Coronary artery (tissue), 2 donors: ENCODE measurements around the gene CTNNBIP1.
"Not testable (repeated sequence)": the region's sequence is repeated elsewhere in the genome, so short reads cannot be mapped to it uniquely, and the experiment has no call there.

ENCODE experiments used
- DNase-seq: peaks from one replicate; pipeline ENCODE4 v3.0.0-alpha.2; 2017; ENCODE audit warnings: low spot score
- H3K27ac ChIP-seq, 2 donors: fragments of 200-600 bp; sonication (generic); one replicate each; pipeline ENCODE4 v1.5.1; 2016 to 2019
- H3K4me3 ChIP-seq: fragments of 200-600 bp; sonication (generic); 2 replicates; pipeline ENCODE4 v1.5.1; 2016; ENCODE audit warnings: mild to moderate bottlenecking, moderate library complexity
- CTCF ChIP-seq: fragments of 200-600 bp; sonication (generic); IDR thresholded peaks from one replicate; pipeline ENCODE4 v1.5.1; 2019; ENCODE audit warnings: antibody characterized with exemption

Gene CTNNBIP1

DNA sequence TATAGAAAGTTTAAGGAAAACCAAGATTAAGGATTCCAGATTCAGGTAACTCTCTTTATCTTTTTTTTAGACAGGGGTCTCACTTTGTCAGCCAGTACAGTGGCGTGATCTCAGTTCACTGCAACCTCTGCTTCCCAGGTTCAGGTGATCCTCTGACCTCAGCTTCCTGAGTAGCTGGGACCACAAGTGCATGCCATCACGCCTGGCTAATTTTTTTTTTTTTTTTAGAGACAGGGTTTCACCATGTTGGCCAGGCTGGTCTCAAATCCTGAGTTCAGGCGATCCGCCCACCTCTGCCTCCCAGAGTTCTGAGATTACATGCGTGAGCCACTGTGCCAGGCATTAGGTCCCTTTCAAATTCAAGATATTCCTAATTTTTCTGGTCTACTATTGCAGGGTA lies 17.2 kb upstream of the CTNNBIP1 start:
- Histone ChIP-seq H3K27ac (no peak overlapping the region), H3K4me3 (no peak overlapping the region)
- DNase-seq: no peak
- no peak for TF ChIP-seq CTCF

GRCh38 chr1:9922342-9922741 lies 12.3 kb upstream of the CTNNBIP1 start:
- no peak for TF ChIP-seq CTCF
- no peak overlapping the region for H3K4me3 ChIP-seq
- no peak for DNase-seq
- H3K27ac ChIP-seq: no peak overlapping the region

DNA sequence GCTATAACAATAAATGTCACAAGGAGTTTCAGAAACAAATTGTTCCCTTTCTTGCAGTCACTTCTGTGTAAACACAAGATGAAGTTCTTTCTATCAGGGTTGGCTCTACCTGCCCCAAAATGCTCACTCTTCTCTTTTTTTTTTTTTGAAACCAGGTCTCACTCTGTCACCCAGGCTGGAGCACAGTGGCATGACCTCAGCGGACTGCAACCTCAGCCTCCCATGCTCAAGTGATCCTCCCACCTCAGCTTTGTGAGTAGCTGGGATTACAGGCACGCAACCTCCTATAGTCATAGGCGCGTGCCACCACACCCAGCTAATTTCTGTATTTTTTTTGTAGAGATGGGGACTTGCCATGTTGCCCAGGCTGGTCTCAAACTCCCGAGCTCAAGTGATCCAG lies 10.5 kb upstream of the CTNNBIP1 start:
- TF ChIP-seq CTCF: no peak
- no peak overlapping the region for H3K4me3 ChIP-seq

DNA sequence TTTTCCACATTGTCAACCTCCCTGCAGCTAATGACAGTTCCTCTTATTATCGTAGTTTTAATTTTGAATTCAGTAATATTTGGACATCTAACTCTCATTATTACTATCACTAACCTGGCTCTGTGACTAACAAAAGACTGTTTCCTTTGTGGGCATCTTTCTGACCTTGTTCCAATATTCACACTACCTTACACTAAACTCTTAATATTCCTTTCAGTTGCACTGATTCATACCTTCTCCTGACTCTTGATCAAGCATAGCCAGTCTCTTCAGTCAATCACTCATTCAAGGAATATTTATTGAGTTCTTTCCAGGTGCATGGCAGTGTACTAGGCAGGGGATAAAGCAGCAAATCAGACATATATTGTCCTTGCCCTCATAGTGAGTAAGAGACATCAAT lies 7.8 kb upstream of the CTNNBIP1 start:
- Histone ChIP-seq H3K4me3 (no peak overlapping the region), H3K27ac (no peak overlapping the region)
- TF ChIP-seq CTCF: no peak
- DNase-seq: no peak

More for the DNA sequence above, 10.5 kb upstream of the CTNNBIP1 start:
- no peak for DNase-seq
- H3K27ac ChIP-seq: no peak overlapping the region

DNA sequence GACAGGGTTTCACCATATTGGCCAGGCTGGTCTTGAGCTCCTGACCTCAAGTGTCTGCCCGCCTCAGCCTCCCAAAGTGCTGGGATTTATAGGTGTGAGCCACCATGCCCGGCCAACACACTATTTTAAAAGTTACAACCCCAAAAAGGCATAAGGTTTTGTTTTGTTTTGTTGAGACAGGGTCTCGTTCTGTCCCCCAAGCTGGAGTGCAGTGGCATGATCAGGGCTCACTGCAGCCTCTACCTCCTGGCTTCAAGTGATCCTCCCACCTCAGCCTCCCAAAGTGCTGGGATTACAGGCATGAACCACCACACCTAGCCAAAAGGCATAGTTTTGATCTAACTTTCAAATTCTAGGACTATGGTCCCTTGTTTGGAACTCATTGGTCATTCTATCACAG lies 7.4 kb upstream of the CTNNBIP1 start:
- not testable (repeated sequence) for DNase-seq, H3K4me3 ChIP-seq, H3K27ac ChIP-seq

DNA sequence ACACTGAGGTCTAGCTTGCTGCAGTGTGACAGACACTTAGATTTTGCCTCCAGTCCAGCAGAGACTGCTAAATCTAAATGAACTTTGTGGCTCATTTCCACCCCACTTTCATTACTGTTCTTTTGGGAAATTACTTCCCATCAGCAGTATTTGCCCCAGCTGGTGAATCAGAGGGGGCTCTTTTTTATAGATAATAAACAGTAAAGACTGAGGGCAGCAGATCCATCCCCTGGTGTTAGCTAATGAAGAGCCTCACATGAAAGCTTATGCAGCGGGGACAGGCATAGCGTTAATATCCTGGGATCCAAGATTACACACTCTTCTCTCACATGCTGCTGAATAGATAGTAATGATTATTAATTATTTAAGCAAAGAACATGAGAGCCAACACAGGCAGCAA lies 6.4 kb upstream of the CTNNBIP1 start:
- Histone ChIP-seq H3K4me3 (no peak overlapping the region), H3K27ac (no peak overlapping the region)
- no peak for DNase-seq
- TF ChIP-seq CTCF: no peak

GRCh38 chr1:9914610-9914937 lies 4.5 kb upstream of the CTNNBIP1 start:
- TF ChIP-seq CTCF: no peak
- no peak overlapping the region for H3K27ac ChIP-seq
- no peak overlapping the region for H3K4me3 ChIP-seq
- no peak for DNase-seq

DNA sequence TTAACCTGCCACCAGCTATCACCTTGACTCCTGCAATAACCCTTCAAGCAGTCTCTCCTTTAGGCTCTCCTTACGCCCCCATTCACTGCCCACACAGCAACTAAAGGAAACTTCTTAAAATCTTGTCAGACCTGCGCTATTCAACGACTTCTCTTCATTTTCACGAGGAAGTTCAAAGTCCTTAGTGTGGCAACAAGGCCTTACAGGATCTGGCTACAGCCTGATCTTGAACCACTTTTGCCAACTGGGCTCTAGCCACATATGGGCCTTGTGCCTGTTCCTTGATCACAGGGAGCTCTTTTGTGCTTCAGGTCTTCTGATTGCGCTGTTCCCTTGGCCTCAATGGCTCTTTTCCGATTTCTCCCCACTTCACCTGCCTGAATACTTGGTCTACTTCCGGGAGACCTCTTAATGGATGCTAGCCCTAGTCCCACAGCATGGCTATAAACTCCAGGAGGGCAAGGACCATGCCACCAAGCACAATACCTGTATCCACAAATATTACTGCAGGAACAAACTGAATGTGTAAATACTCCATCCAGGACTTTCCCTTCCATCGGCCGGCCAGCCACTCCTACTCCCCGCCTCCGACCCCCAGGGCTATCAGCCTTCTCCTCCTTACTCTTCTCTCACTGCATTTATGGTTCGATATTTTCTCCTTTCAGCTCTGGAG lies 2.3 kb upstream of the CTNNBIP1 start:
- no peak for DNase-seq
- Histone ChIP-seq H3K27ac (no peak overlapping the region), H3K4me3 (no peak overlapping the region)
- no peak for TF ChIP-seq CTCF
